Measurements from ENCODE around the gene ELFN2.

- no peak for TF ChIP-seq CTCF (IDR thresholded peaks at IDR 0.05)
- TF ChIP-seq POLR2A (IDR thresholded peaks at IDR 0.05): no peak
- TF ChIP-seq EP300 (IDR thresholded peaks at IDR 0.05): no peak
Measured at GRCh38 chr22:37453696-37454095, 26.4 kb upstream of the ELFN2 start.
